ENCODE data around the gene TLN1.

GRCh38 chr9:35681341-35682002 is 50.5 kb downstream of the TLN1 start:
- TF ChIP-seq CTCF (IDR thresholded peaks at IDR 0.05) (no peak), POLR2A (IDR thresholded peaks at IDR 0.05) (no peak)
